OCI-LY7 (cell line): ENCODE data around the gene C14orf93. TPM values are rescaled to one million over a fixed set of nuclear protein-coding genes. Genes with fewer than 3 reads are reported as not detected.
"Not testable (repeated sequence)": the region's sequence is repeated elsewhere in the genome, so short reads cannot be mapped to it uniquely, and the experiment has no call there.

Source experiments
- BruUV-seq: library from RNA; stranded (reverse); fragments of 400-500 nt; replicated peaks from 2 replicates; lab custom pipeline; 2021; lab: Mats Ljungman, UMichigan
- CTCF ChIA-PET: fragments of 300-600 bp; sonication (Branson Sonifier 250); formaldehyde crosslinking; loops from one replicate; lab custom pipeline; 2022; ENCODE audit warnings: antibody characterized with exemption; ENCODE audit not compliant: unreplicated experiment; lab: Charles Lee
- POLR2A ChIA-PET: fragments of 300-600 bp; sonication (Branson Sonifier 250); formaldehyde crosslinking; loops from one replicate; lab custom pipeline; 2022; ENCODE audit warnings: antibody characterized with exemption; lab: Charles Lee
- DNase-seq: peaks from one replicate; pipeline ENCODE4 v3.0.0-alpha.2; 2015; ENCODE audit warnings: low spot score
- H2AFZ ChIP-seq: fragments of 200-600 bp; sonication (generic), shearing (Covaris generic); 2 replicates; pipeline ENCODE4 v1.6.1; 2014; ENCODE audit warnings: mild to moderate bottlenecking, antibody characterized with exemption, low read length, moderate library complexity
- H3K27ac ChIP-seq: fragments of 200-600 bp; sonication (generic); 2 replicates; pipeline ENCODE4 v1.5.1; 2014; ENCODE audit warnings: mixed run types, low read depth, mild to moderate bottlenecking, moderate library complexity, low read length, inconsistent platforms; ENCODE audit not compliant: poor library complexity, severe bottlenecking
- H3K36me3 ChIP-seq: fragments of 200-600 bp; sonication (generic); 2 replicates; pipeline ENCODE4 v1.6.1; 2014; ENCODE audit warnings: mild to moderate bottlenecking, antibody characterized with exemption, low read length, moderate library complexity, mixed read lengths; ENCODE audit not compliant: insufficient read depth
- H3K4me1 ChIP-seq: fragments of 200-600 bp; sonication (generic); 2 replicates; pipeline ENCODE4 v1.5.1; 2014; ENCODE audit warnings: mild to moderate bottlenecking, low read length; ENCODE audit not compliant: insufficient read depth, poor library complexity, severe bottlenecking
- H3K4me2 ChIP-seq: fragments of 200-600 bp; sonication (generic); 2 replicates; pipeline ENCODE4 v1.6.1; 2014; ENCODE audit warnings: mild to moderate bottlenecking, low read length
- H3K4me3 ChIP-seq: fragments of 200-600 bp; sonication (generic); 2 replicates; pipeline ENCODE4 v1.5.1; 2014; ENCODE audit warnings: mild to moderate bottlenecking, low read depth, low read length; ENCODE audit not compliant: poor library complexity, severe bottlenecking
- H3K79me2 ChIP-seq: fragments of 200-600 bp; sonication (generic); 2 replicates; pipeline ENCODE4 v1.6.1; 2016; ENCODE audit warnings: low read depth, mild to moderate bottlenecking, low read length, moderate library complexity, mixed read lengths; ENCODE audit not compliant: insufficient read depth
- H3K9me2 ChIP-seq: fragments of 200-600 bp; sonication (generic); 2 replicates; pipeline ENCODE4 v1.6.1; 2016; ENCODE audit warnings: mild to moderate bottlenecking, low read length, mixed read lengths; ENCODE audit not compliant: insufficient read depth
- H3K9me3 ChIP-seq: fragments of 200-600 bp; sonication (generic); 2 replicates; pipeline ENCODE4 v1.6.1; 2014; ENCODE audit warnings: mild to moderate bottlenecking, mixed run types, low read length, mixed read lengths
- H4K20me1 ChIP-seq: fragments of 200-600 bp; sonication (generic); 2 replicates; pipeline ENCODE4 v1.6.1; 2014; ENCODE audit warnings: mild to moderate bottlenecking, antibody characterized with exemption, low read length, moderate library complexity, mixed read lengths; ENCODE audit not compliant: insufficient read depth
- CTCF ChIP-seq: fragments of 200-600 bp; sonication (generic); conservative IDR thresholded peaks from 2 replicates; pipeline ENCODE4 v1.5.1; 2014; ENCODE audit warnings: mild to moderate bottlenecking, antibody characterized with exemption, low read length, moderate library complexity, mixed read lengths
- EZH2phosphoT487 ChIP-seq: fragments of 200-600 bp; sonication (generic); IDR thresholded peaks from 2 replicates; pipeline ENCODE4 v1.6.1; 2018; ENCODE audit warnings: low read depth, borderline replicate concordance, mild to moderate bottlenecking, mixed run types, antibody characterized with exemption, low read length, moderate library complexity, mixed read lengths
- intact Hi-C: fragments of 100-400 bp; cut with micrococcal nuclease; formaldehyde crosslinking; loops from one replicate; pipeline ENCODE4 v1.10.0; 2022; ENCODE audit not compliant: unreplicated experiment
- total RNA-seq, 2 experiments: library from RNA; depleted of rRNA in 1 of 2; stranded (reverse); fragments of >200 nt in 1 of 2; shearing (Covaris generic) in 1 of 2; gene quantifications; 2 replicates each; pipeline ENCODE4 v1.2.3, GENCODE V29; 2014 to 2022

The C14orf93 gene
- total RNA-seq, 2 experiments from 2014 or later, result 15.2 to 17.9 TPM

GRCh38 chr14:22971152-22971551, 38.8 kb downstream of the C14orf93 start:
- DNase-seq, result no peak
- intact Hi-C loops, result loop anchor here (5.0 kb wide), 1 partner anchor 399 kb away; no protein-coding TSS in a partner anchor
- TF ChIP-seq EZH2phosphoT487 (no peak), CTCF (no peak)
- H3K4me3 ChIP-seq, result no peak overlapping the region
- H3K36me3 ChIP-seq, result no peaks in the 10 kb centered on the region
- H4K20me1 ChIP-seq, result no peaks in the 10 kb centered on the region
- H3K79me2 ChIP-seq, result no peaks in the 10 kb centered on the region
- ChIA-PET CTCF (interaction anchor here (2.8 kb wide), 1 partner anchor 15 kb away, joined by 12 read pairs; no protein-coding TSS in a partner anchor), POLR2A (interaction anchor here (0.6 to 0.7 kb wide), 2 partner anchors 14 to 24 kb away, joined by 3 to 7 read pairs; no protein-coding TSS in a partner anchor)
- H3K9me2 ChIP-seq, result no peaks in the 10 kb centered on the region
- peaks cover 2% of the 10 kb centered on the region for H3K4me1 ChIP-seq
- H3K27ac ChIP-seq, result no peak overlapping the region
- H3K9me3 ChIP-seq, result no peaks in the 10 kb centered on the region
- BruUV-seq, result no TSS peak
- no peak overlapping the region for H2AFZ ChIP-seq
- H3K4me2 ChIP-seq, result no peak overlapping the region

DNA sequence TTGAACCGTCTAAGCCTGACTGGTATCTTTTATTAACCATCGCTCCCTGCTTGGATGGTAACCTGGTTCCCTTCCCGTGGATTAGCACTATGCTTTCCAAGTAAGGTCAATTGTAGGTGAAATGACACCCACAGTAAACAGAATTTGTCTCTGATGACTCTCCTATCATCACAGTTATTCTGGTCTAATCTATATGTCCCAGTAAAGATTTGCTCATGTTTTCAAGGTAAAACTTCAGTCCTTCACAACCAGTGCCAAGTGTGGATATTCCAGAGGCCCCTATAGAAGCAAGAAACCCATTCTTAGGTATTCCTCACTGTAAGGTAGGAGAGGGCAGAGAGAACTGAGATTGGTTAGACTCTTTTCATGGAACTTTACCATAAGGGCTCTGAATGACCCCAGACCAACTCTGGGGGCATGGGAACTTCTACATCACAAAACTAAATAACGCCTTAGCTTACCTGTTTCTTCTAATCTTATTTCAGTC, 43.1 kb downstream of the C14orf93 start:
- TF ChIP-seq EZH2phosphoT487, result no peak
- no peak for TF ChIP-seq CTCF
- Histone ChIP-seq H3K4me1 (no peaks in the 10 kb centered on the region), H3K9me3 (no peaks in the 10 kb centered on the region), H3K27ac (no peak overlapping the region), H2AFZ (no peak overlapping the region), H3K4me3 (no peak overlapping the region), H3K4me2 (no peak overlapping the region), H3K9me2 (no peaks in the 10 kb centered on the region), H3K36me3 (no peaks in the 10 kb centered on the region), H4K20me1 (no peaks in the 10 kb centered on the region), H3K79me2 (no peaks in the 10 kb centered on the region)
- intact Hi-C loops, result no loop called here
- DNase-seq, result no peak
- POLR2A ChIA-PET, result no interaction called here
- CTCF ChIA-PET, result no interaction called here
- BruUV-seq, result no TSS peak

DNA sequence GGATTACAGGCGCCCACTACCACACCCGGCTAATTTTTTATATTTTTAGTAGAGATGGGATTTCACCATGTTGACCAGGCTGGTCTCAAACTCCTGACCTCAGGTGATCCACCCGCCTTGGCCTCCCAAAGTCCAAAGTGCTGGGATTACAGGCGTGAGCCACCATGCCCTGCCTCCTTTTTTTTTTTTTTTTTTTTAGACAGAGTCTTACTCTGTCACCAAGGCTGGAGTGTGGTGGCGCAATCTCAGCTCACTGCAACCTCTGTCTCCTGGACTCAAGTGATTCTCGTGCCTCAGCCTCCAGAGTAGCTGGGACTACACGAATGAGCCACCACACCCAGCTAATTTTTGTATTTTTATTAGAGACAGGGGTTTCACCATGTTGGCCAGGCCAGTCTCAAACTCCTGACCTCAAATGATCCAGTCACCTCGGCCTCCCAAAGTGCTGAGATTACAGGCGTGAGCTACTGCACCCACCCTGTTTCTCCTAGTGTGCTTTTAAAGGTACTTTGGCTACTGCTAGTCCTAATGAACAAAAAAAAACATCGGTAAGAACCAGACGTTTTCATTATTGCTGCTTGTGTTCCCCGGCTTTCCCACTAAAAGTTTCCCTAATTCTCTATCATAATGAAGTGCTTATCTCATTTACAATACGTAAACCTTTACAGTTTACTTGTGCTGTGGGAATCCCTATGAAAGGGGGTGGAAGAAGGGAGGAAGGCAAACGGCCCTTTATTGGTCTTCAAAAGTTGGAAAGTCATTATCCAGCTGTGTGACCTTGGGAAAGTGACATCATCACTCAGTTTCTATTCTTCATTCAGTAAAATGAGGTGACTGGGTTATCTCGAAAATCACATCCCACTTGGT, 43.8 kb downstream of the C14orf93 start:
- H3K36me3 ChIP-seq, H3K9me3 ChIP-seq, DNase-seq, H3K27ac ChIP-seq, H3K4me1 ChIP-seq, intact Hi-C loops, BruUV-seq, H3K4me3 ChIP-seq, CTCF ChIA-PET, H3K9me2 ChIP-seq, H3K4me2 ChIP-seq, H4K20me1 ChIP-seq, H2AFZ ChIP-seq, H3K79me2 ChIP-seq: not testable (repeated sequence)
- POLR2A ChIA-PET, result interaction anchor here (0.6 kb wide), 2 partner anchors 1096 to 1174 kb away, joined by 5 to 7 read pairs; no protein-coding TSS in a partner anchor
